ENCODE data around the gene HPF1.
"Not testable (repeated sequence)": the region's sequence is repeated elsewhere in the genome, so short reads cannot be mapped to it uniquely, and the experiment has no call there.

Gene HPF1

DNA sequence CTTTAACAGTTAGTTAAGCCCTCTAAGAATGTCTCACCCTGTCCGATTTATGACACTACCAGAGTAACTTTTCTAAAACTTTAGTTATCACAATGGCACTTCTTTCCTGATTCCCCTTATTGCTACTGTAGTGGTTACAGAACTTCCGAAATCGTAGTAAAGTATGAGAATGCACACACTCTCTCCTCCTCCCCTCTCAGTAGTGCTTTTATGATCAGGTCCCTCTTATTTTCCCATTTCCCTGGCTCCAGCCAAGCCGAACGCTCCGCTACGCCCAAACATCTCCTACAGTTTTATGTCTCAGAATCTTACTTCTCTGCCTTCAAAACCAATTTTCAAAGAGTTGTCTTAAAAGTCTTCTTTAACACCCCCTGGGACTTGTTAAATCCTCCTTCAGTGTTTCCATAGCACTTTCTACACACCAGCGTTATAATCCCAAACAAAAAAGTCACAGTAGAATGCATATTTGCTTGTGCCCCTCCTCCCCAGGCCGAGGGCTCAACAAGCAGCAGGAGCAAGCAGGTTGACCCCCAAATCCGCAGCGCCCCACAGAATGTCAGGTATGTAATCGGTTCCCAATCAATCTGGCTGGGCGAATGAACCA, 671 bp downstream of the HPF1 start:
- H3K36me3 ChIP-seq, result peaks cover 4% of the 10 kb centered on the region
- peaks cover 16 to 19% of the 10 kb centered on the region in 2 experiments for H3K4me1 ChIP-seq (ENCODE audit: control insufficient read depth in 1 of 2, insufficient read depth in 1 of 2, low read depth in 1 of 2, low read length in 1 of 2)
- TF ChIP-seq, protein P1, sequence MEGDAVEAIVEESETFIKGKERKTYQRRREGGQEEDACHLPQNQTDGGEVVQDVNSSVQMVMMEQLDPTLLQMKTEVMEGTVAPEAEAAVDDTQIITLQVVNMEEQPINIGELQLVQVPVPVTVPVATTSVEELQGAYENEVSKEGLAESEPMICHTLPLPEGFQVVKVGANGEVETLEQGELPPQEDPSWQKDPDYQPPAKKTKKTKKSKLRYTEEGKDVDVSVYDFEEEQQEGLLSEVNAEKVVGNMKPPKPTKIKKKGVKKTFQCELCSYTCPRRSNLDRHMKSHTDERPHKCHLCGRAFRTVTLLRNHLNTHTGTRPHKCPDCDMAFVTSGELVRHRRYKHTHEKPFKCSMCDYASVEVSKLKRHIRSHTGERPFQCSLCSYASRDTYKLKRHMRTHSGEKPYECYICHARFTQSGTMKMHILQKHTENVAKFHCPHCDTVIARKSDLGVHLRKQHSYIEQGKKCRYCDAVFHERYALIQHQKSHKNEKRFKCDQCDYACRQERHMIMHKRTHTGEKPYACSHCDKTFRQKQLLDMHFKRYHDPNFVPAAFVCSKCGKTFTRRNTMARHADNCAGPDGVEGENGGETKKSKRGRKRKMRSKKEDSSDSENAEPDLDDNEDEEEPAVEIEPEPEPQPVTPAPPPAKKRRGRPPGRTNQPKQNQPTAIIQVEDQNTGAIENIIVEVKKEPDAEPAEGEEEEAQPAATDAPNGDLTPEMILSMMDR (IDR thresholded peaks at IDR 0.05), result no peak
- H3K9me3 ChIP-seq, result no peaks in the 10 kb centered on the region
- H3K27ac ChIP-seq, result peak overlapping the region; percentile 53
- peak overlapping the region; percentile 80 to 92 for H3K4me3 ChIP-seq (ENCODE audit: low read depth in 1 of 2, low read length in 1 of 2)
- H3K27me3 ChIP-seq, result no peaks in the 10 kb centered on the region

DNA sequence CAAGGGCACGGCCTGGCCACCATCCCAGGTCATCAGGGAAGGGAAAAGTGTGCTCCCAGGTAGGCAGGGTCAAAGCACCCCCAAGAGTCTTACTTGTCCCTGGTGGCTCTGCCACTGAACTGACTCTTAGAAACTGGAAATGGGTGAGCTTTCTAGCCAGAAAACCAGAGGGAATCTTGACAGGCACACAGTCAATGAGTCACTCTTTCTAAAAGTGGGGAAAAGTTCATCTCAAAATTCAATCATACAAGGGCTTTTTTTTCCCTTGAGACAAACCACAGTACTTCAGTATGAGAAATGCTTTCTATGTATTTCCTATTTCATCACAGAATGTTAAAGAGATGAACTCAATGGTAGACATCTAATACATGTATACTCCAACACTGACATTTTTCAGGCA, 12.5 kb downstream of the HPF1 start:
- Histone ChIP-seq H3K27ac (no peak overlapping the region), H3K9me3 (no peaks in the 10 kb centered on the region), H3K4me3 (ENCODE audit: low read depth in 1 of 2, low read length in 1 of 2) (no peak overlapping the region), H3K4me1 (ENCODE audit: control insufficient read depth in 1 of 2, insufficient read depth in 1 of 2, low read depth in 1 of 2, low read length in 1 of 2) (no peaks in the 10 kb centered on the region), H3K27me3 (no peaks in the 10 kb centered on the region), H3K36me3 (peaks cover 36% of the 10 kb centered on the region)
- TF ChIP-seq, protein P1 (IDR thresholded peaks at IDR 0.05), result no peak

DNA sequence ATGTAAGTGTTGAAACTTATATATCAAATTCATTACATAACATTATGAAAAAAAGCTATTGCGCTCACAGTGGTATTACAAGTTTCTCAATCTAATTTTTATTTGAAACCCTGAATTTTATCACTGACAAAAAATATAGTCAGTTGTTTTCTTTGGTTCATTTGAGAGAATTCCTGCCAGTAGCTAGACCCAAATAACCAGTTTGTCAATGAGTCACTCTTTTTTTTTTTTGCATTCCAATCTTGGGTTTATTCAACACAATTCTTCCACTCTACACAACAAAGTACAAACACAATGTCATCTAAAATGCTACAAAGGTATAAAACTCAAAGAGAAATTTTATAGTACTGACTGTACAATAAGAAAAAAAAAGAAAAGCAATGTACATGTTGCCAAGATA, 13.1 kb downstream of the HPF1 start:
- H3K27ac ChIP-seq, result no peak overlapping the region
- H3K27me3 ChIP-seq, result no peaks in the 10 kb centered on the region
- TF ChIP-seq, protein P1 (IDR thresholded peaks at IDR 0.05), result no peak

DNA sequence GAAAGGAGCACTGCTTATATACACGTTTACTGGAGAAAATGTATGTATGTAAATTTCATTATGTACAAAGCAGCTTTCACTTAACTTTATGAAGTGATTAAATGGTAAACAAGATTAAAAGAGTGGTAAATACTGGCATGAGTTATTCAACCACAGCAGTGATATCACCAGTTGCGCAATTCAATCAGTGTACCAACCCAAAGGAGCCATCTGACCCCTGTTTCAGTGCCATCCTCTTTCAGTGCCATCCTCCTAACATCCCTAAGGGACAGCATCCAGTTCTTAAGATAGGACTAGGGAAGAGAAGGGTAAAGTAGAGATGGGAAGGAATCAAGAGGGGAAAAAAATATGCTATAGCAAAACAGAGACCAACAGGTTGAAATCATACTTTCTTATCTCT, 16.2 kb downstream of the HPF1 start:
- Histone ChIP-seq H3K9me3 (no peaks in the 10 kb centered on the region), H3K4me3 (ENCODE audit: low read depth in 1 of 2, low read length in 1 of 2) (no peak overlapping the region), H3K4me1 (ENCODE audit: control insufficient read depth in 1 of 2, insufficient read depth in 1 of 2, low read depth in 1 of 2, low read length in 1 of 2) (no peaks in the 10 kb centered on the region), H3K36me3 (peaks cover 30% of the 10 kb centered on the region), H3K27ac (no peak overlapping the region), H3K27me3 (no peaks in the 10 kb centered on the region)
- TF ChIP-seq, protein P1 (IDR thresholded peaks at IDR 0.05), result no peak

More for the DNA sequence above, 13.1 kb downstream of the HPF1 start:
- Histone ChIP-seq H3K4me1 (ENCODE audit: control insufficient read depth in 1 of 2, insufficient read depth in 1 of 2, low read depth in 1 of 2, low read length in 1 of 2) (no peaks in the 10 kb centered on the region), H3K36me3 (peaks cover 36% of the 10 kb centered on the region), H3K4me3 (ENCODE audit: low read depth in 1 of 2, low read length in 1 of 2) (no peak overlapping the region), H3K9me3 (no peaks in the 10 kb centered on the region)

DNA sequence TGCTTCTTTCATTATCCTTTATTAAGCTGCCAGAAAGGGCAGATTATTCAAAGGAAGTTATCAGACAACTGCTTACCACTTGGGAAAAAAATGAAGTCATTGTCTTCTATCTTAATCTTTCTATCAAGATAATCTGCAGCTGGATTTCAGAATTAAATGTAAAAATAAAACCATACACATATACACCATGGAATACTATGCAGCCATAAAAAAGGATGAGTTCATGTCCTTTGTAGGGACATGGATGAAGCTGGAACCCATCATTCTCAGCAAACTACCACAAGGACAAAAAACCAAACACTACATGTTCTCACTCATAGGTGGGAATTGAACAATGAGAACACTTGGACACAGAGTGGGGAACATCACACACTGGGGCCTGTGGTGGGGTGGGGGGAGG, 19.1 kb downstream of the HPF1 start:
- not testable (repeated sequence) for H3K4me3 ChIP-seq (ENCODE audit: low read depth in 1 of 2, low read length in 1 of 2); H3K27me3 ChIP-seq; H3K4me1 ChIP-seq (ENCODE audit: control insufficient read depth in 1 of 2, insufficient read depth in 1 of 2, low read depth in 1 of 2, low read length in 1 of 2); H3K9me3 ChIP-seq; H3K27ac ChIP-seq
- H3K36me3 ChIP-seq, result peaks cover 38% of the 10 kb centered on the region

DNA sequence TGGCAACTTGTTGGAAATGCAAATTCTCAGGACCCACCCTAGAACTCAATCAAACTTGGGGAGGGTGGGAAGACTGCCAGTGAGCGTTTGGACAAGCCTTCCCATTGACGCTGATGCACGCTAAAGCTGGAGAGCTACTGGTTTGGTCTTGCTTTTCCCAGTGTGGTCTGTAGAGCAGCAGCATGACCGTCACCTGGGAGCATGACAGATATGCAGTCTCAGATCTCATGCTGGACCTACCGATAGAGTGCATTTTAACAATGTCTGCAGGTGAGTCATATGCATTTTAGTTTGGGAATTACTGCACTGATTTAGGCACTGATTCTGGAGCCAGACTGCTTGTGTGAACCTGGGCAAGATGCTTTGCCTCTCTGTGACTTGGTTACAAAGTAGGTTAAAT, 27.2 kb downstream of the HPF1 start:
- Histone ChIP-seq H3K4me3 (ENCODE audit: low read depth in 1 of 2, low read length in 1 of 2) (no peak overlapping the region), H3K27me3 (no peaks in the 10 kb centered on the region), H3K27ac (no peak overlapping the region), H3K36me3 (peaks cover 68% of the 10 kb centered on the region), H3K4me1 (ENCODE audit: control insufficient read depth in 1 of 2, insufficient read depth in 1 of 2, low read depth in 1 of 2, low read length in 1 of 2) (no peaks in the 10 kb centered on the region), H3K9me3 (no peaks in the 10 kb centered on the region)
- TF ChIP-seq, protein P1 (IDR thresholded peaks at IDR 0.05), result no peak

Measured in neutrophil (primary cell).